ENCODE measurements around the gene GALNT3. TPM values are rescaled to one million over a fixed set of nuclear protein-coding genes. Genes with fewer than 3 reads are reported as not detected.

Gene GALNT3
- polyA plus RNA-seq, 1 of the 3 experiments (the other 2 are of a cell fraction), result 0.05 TPM

- H3F3A ChIP-seq (replicated peaks; ENCODE audit: insufficient read depth), result no peaks in the 10 kb centered on the region
- WGBS (ENCODE audit: low lambda C conversion rate), result 72% methylated on average over 4 of the region's 4 CpGs
- no peak for DNase-seq
Observed at GRCh38 chr2:165803123-165803760, 9.2 kb upstream of the GALNT3 start.

DNA sequence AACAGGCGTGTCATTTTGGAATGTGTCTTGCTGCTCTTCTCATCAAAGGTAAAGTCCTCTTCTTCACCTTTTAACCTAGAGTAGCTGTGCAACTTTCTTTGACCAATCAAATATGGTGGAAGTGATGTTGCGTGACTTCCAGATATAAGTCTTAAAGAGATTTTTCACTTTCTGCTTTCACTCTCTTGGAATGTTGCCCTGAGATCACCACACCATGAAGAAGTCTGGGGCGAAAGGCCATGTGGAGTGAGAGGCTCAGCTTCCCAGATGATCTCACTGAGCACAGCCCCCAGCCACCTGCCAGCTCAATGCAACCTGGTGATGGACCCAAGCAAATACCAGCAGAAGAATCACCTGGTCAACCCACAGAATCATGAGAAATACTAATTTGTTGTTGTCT lies 7.1 kb upstream of the GALNT3 start:
- CTCF ChIA-PET, result interaction anchor here (1.0 kb wide), 1 partner anchor 13 kb away, joined by 4 read pairs; no protein-coding TSS in a partner anchor
- POLR2A ChIA-PET, result interaction anchor here (0.5 kb wide), 1 partner anchor 83 kb away, joined by 3 read pairs; no protein-coding TSS in a partner anchor

More at GRCh38 chr2:165803123-165803760, 9.2 kb upstream of the GALNT3 start:
- Histone ChIP-seq H3K4me3 (ENCODE audit: low read depth in 2 of 2, low read length in 1 of 2) (no peak overlapping the region), H3K4me2 (no peak overlapping the region), H3K27ac (ENCODE audit: low read depth in 2 of 2, low read length in 1 of 2) (no peak overlapping the region), H3K4me1 (ENCODE audit: control insufficient read depth in 1 of 2, insufficient read depth in 2 of 2, low read depth in 1 of 2, low read length in 1 of 2) (no peaks in the 10 kb centered on the region), H2AFZ (ENCODE audit: low read depth) (0 out of 2 replicates have a peak overlapping the region, but pooled peaks have one; percentile 35), H3K79me2 (ENCODE audit: insufficient read depth) (no peaks in the 10 kb centered on the region), H3K9ac (no peak overlapping the region), H3K27me3 (ENCODE audit: insufficient read depth) (no peaks in the 10 kb centered on the region), H3K9me2 (no peaks in the 10 kb centered on the region), H3K36me3 (replicated peaks in 1 of 2; ENCODE audit: control insufficient read depth in 1 of 2, insufficient read depth in 2 of 2, low read length in 1 of 2) (no peaks in the 10 kb centered on the region), H3K9me3 (no peaks in the 10 kb centered on the region), H4K20me1 (ENCODE audit: insufficient read depth) (no peaks in the 10 kb centered on the region)
- ChIA-PET CTCF (interaction anchor here (1.1 kb wide), 1 partner anchor 9 kb away, joined by 5 read pairs; the partner anchor contains the start of gene GALNT3), POLR2A (no interaction called here)
- TF ChIP-seq, protein P1, sequence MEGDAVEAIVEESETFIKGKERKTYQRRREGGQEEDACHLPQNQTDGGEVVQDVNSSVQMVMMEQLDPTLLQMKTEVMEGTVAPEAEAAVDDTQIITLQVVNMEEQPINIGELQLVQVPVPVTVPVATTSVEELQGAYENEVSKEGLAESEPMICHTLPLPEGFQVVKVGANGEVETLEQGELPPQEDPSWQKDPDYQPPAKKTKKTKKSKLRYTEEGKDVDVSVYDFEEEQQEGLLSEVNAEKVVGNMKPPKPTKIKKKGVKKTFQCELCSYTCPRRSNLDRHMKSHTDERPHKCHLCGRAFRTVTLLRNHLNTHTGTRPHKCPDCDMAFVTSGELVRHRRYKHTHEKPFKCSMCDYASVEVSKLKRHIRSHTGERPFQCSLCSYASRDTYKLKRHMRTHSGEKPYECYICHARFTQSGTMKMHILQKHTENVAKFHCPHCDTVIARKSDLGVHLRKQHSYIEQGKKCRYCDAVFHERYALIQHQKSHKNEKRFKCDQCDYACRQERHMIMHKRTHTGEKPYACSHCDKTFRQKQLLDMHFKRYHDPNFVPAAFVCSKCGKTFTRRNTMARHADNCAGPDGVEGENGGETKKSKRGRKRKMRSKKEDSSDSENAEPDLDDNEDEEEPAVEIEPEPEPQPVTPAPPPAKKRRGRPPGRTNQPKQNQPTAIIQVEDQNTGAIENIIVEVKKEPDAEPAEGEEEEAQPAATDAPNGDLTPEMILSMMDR (IDR thresholded peaks at IDR 0.05), result no peak
- no peak for TF ChIP-seq RXRA (IDR thresholded peaks at IDR 0.05; ENCODE audit: borderline replicate concordance, low read depth)
- TF ChIP-seq, protein P2, sequence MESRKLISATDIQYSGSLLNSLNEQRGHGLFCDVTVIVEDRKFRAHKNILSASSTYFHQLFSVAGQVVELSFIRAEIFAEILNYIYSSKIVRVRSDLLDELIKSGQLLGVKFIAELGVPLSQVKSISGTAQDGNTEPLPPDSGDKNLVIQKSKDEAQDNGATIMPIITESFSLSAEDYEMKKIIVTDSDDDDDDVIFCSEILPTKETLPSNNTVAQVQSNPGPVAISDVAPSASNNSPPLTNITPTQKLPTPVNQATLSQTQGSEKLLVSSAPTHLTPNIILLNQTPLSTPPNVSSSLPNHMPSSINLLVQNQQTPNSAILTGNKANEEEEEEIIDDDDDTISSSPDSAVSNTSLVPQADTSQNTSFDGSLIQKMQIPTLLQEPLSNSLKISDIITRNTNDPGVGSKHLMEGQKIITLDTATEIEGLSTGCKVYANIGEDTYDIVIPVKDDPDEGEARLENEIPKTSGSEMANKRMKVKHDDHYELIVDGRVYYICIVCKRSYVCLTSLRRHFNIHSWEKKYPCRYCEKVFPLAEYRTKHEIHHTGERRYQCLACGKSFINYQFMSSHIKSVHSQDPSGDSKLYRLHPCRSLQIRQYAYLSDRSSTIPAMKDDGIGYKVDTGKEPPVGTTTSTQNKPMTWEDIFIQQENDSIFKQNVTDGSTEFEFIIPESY (IDR thresholded peaks at IDR 0.05; ENCODE audit: borderline replicate concordance, low read depth), result no peak
- TF ChIP-seq, protein P3, sequence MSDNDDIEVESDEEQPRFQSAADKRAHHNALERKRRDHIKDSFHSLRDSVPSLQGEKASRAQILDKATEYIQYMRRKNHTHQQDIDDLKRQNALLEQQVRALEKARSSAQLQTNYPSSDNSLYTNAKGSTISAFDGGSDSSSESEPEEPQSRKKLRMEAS (IDR thresholded peaks at IDR 0.05; ENCODE audit: low read depth), result no peak
- TF ChIP-seq SIN3A (IDR thresholded peaks at IDR 0.05; ENCODE audit: borderline replicate concordance, low read depth, low read length), result no peak
- no peak for TF ChIP-seq YY1 (IDR thresholded peaks at IDR 0.05; ENCODE audit: low read depth)

More for the DNA sequence above, 7.1 kb upstream of the GALNT3 start:
- H2AFZ ChIP-seq (ENCODE audit: low read depth), result no peak overlapping the region
- H3K9me3 ChIP-seq, result no peaks in the 10 kb centered on the region
- H3K79me2 ChIP-seq (ENCODE audit: insufficient read depth), result no peaks in the 10 kb centered on the region
- WGBS (ENCODE audit: low lambda C conversion rate), result 72% methylated on average over 3 of the region's 3 CpGs
- no peaks in the 10 kb centered on the region for H4K20me1 ChIP-seq (ENCODE audit: insufficient read depth)
- H3F3A ChIP-seq (replicated peaks; ENCODE audit: insufficient read depth), result peaks cover 2% of the 10 kb centered on the region
- H3K4me3 ChIP-seq (ENCODE audit: low read depth in 2 of 2, low read length in 1 of 2), result no peak overlapping the region
- H3K9ac ChIP-seq, result no peak overlapping the region
- no peaks in the 10 kb centered on the region for H3K36me3 ChIP-seq (replicated peaks in 1 of 2; ENCODE audit: control insufficient read depth in 1 of 2, insufficient read depth in 2 of 2, low read length in 1 of 2)
- H3K27ac ChIP-seq (ENCODE audit: low read depth in 2 of 2, low read length in 1 of 2), result no peak overlapping the region
- H3K4me2 ChIP-seq, result no peak overlapping the region
- no peaks in the 10 kb centered on the region for H3K4me1 ChIP-seq (ENCODE audit: control insufficient read depth in 1 of 2, insufficient read depth in 2 of 2, low read depth in 1 of 2, low read length in 1 of 2)
- TF ChIP-seq NRF1 (IDR thresholded peaks at IDR 0.05; ENCODE audit: low read depth, low read length) (no peak), GATA2 (CRISPR knock-in tag; IDR thresholded peaks at IDR 0.05) (no peak), FOXM1 (IDR thresholded peaks at IDR 0.05; ENCODE audit: low read depth) (no peak), SIN3A (IDR thresholded peaks at IDR 0.05; ENCODE audit: borderline replicate concordance, low read depth, low read length) (no peak), PBX3 (IDR thresholded peaks at IDR 0.05) (no peak), EP300 (IDR thresholded peaks at IDR 0.05; ENCODE audit: borderline replicate concordance in 1 of 2, low read depth in 1 of 2, low read length in 1 of 2) (no peak), NFIC (IDR thresholded peaks at IDR 0.05; ENCODE audit: borderline replicate concordance) (no peak)
- DNase-seq, result no peak
- no peaks in the 10 kb centered on the region for H3K9me2 ChIP-seq
- H3K27me3 ChIP-seq (ENCODE audit: insufficient read depth), result no peaks in the 10 kb centered on the region
